GM19452 (cell line): ENCODE measurements around the gene RIT1.
A peak's percentile ranks its signal among the peaks of the same experiment; 100 is the strongest.

Experiments
- ATAC-seq: cut with Tn5 transposase; IDR thresholded peaks from one replicate; pipeline ENCODE4 v1.9.1; 2021; ENCODE audit not compliant: unreplicated experiment

The RIT1 gene

GRCh38 chr1:155859881-155860871 is 51.0 kb downstream of the RIT1 start:
- ATAC-seq, result peak; percentile 15

- ATAC-seq, result peak; percentile 50
These were observed 51.8 kb downstream of the RIT1 start, which contains the start of gene SYT11 for GRCh38 chr1:155859234-155859829. SYT11 (plus strand) TSS chr1:155859567; CDS start chr1:155859762, 195 bp downstream.

- ATAC-seq, result peak; percentile 3
These were observed 52.3 kb downstream of the RIT1 start for GRCh38 chr1:155858800-155859233.

GRCh38 chr1:155856975-155857930 is 53.9 kb downstream of the RIT1 start, which contains the start of gene GON4L:
GON4L (minus strand) TSS chr1:155857214; CDS start chr1:155853780, 3,434 bp downstream.
- peak; percentile 36 for ATAC-seq

GRCh38 chr1:155856257-155856974 is 54.7 kb downstream of the RIT1 start:
- ATAC-seq, result no peak

GRCh38 chr1:155850345-155850744 is 60.8 kb downstream of the RIT1 start:
- ATAC-seq, result no peak

- ATAC-seq, result no peak
These were observed 63.2 kb downstream of the RIT1 start for GRCh38 chr1:155847823-155848529.
